ENCODE data around the gene TARM1. TPM values are rescaled to one million over a fixed set of nuclear protein-coding genes. Genes with fewer than 3 reads are reported as not detected.

The TARM1 gene
- total and polyA plus RNA-seq, 2 of the 4 experiments (the other 2 are of a cell fraction): not detected

- Histone ChIP-seq H3K14ac (replicated peaks; ENCODE audit: low read depth, low read length) (no peak overlapping the region), H3K4me1 (ENCODE audit: control insufficient read depth, insufficient read depth, low read length) (no peaks in the 10 kb centered on the region), H2AK5ac (ENCODE audit: low read depth, low read length) (no peak overlapping the region), H3K23ac (ENCODE audit: low read depth, low read length) (no peak overlapping the region), H2BK120ac (ENCODE audit: low read depth, low read length) (no peak overlapping the region), H2BK15ac (ENCODE audit: low read depth, low read length) (no peak overlapping the region), H3K9me3 (ENCODE audit: control insufficient read depth, insufficient read depth, low read length) (no peaks in the 10 kb centered on the region), H2AK9ac (replicated peaks; ENCODE audit: low read depth, low read length, poor library complexity) (no peak overlapping the region), H2BK5ac (ENCODE audit: low read depth, low read length, poor library complexity, severe bottlenecking) (no peak overlapping the region), H4K91ac (ENCODE audit: insufficient read depth, low read depth, low read length) (no peak overlapping the region), H3K4me2 (ENCODE audit: low read depth, low read length) (no peak overlapping the region), H3K4me3 (ENCODE audit: insufficient read depth, low read depth, low read length) (no peak overlapping the region), H4K20me1 (ENCODE audit: insufficient read depth, low read length) (no peaks in the 10 kb centered on the region), H3K36me3 (ENCODE audit: control insufficient read depth, insufficient read depth, low read length) (no peaks in the 10 kb centered on the region), H3K27ac (ENCODE audit: insufficient read depth, low read length) (no peak overlapping the region), H4K5ac (ENCODE audit: low read depth, low read length) (no peak overlapping the region), H3K4ac (ENCODE audit: low read depth, low read length) (no peak overlapping the region), H2BK20ac (ENCODE audit: low read depth, low read length) (no peak overlapping the region), H3K9me1 (ENCODE audit: insufficient read depth, low read length) (no peaks in the 10 kb centered on the region), H3K56ac (ENCODE audit: extremely low read depth, insufficient read depth, low read length) (no peak overlapping the region), H3K79me1 (ENCODE audit: low read depth in 1 of 2, low read length in 2 of 2) (no peaks in the 10 kb centered on the region), H3K18ac (ENCODE audit: low read depth, low read length) (no peak overlapping the region), H2AFZ (replicated peaks; ENCODE audit: low read length, poor library complexity) (no peak overlapping the region), H4K8ac (ENCODE audit: low read depth in 2 of 2, low read length in 2 of 2) (no peak overlapping the region), H3K27me3 (ENCODE audit: control insufficient read depth, insufficient read depth, low read length) (no peaks in the 10 kb centered on the region), H3K9ac (ENCODE audit: low read depth, low read length) (no peak overlapping the region)
- ATAC-seq (ENCODE audit: low read depth) (no peak), DNase-seq (no peak)
- no TSS peak for BruUV-seq (replicated peaks)
- ChIA-PET POLR2A (ENCODE audit: unreplicated experiment) (no interaction called here), CTCF (no interaction called here)
- in situ Hi-C loops (cut with MboI; ENCODE audit: low sequenced_read_pairs) (no loop called here), intact Hi-C loops (cut with micrococcal nuclease) (no loop called here), dilution Hi-C loops (cut with HindIII; ENCODE audit: low sequenced_read_pairs, unreplicated experiment) (no loop called here)
- no peak for TF ChIP-seq MAZ (IDR thresholded peaks at IDR 0.05; ENCODE audit: borderline replicate concordance, low read depth, low read length)
- no peak for TF ChIP-seq MAFK (IDR thresholded peaks at IDR 0.05; ENCODE audit: low read depth, low read length)
- TF ChIP-seq CHD1 (IDR thresholded peaks at IDR 0.05; ENCODE audit: low read depth, low read length): no peak
- no peak for TF ChIP-seq CEBPB (IDR thresholded peaks at IDR 0.05; ENCODE audit: low read depth, low read length)
- no peak for TF ChIP-seq RAD21 (IDR thresholded peaks at IDR 0.05; ENCODE audit: low read length)
- TF ChIP-seq RFX5 (IDR thresholded peaks at IDR 0.05; ENCODE audit: low read depth, low read length): no peak
- TF ChIP-seq CTCF (conservative IDR thresholded peaks at IDR 0.05; ENCODE audit: low read depth, low read length): no peak
- no peak for TF ChIP-seq FOS (IDR thresholded peaks at IDR 0.05; ENCODE audit: low read depth, low read length)
- no peak for TF ChIP-seq USF2 (IDR thresholded peaks at IDR 0.05; ENCODE audit: low read depth, low read length)
- TF ChIP-seq MXI1 (IDR thresholded peaks at IDR 0.05; ENCODE audit: borderline replicate concordance, low read depth, low read length): no peak
- no peak for TF ChIP-seq SMC3 (IDR thresholded peaks at IDR 0.05; ENCODE audit: low read depth, low read length)
- TF ChIP-seq RCOR1 (IDR thresholded peaks at IDR 0.05; ENCODE audit: insufficient replicate concordance, low read length): no peak
- TF ChIP-seq BHLHE40 (IDR thresholded peaks at IDR 0.05; ENCODE audit: low read depth, low read length): no peak
- no peak for TF ChIP-seq ELK1 (IDR thresholded peaks at IDR 0.05; ENCODE audit: borderline replicate concordance, low read depth, low read length)
- no CpG with 5 or more reads among the region's 3 CpGs for WGBS, 2 experiments (ENCODE audit: extremely low coverage in 2 of 2, insufficient read length in 1 of 2)
These were observed 38.2 kb downstream of the TARM1 start for GRCh38 chr19:54042989-54043388.

Measured in IMR-90 (cell line).